ENCODE data around the gene CERS5.

The CERS5 gene

GRCh38 chr12:50100561-50100960 lies 66.6 kb downstream of the CERS5 start:
- TF ChIP-seq CTCF (IDR thresholded peaks at IDR 0.05; ENCODE audit: low read depth, low read length, missing control alignments) = no peak
- no peak for DNase-seq (ENCODE audit: low read depth)

GRCh38 chr12:50099302-50100008 lies 67.7 kb downstream of the CERS5 start:
- no peak for TF ChIP-seq CTCF (IDR thresholded peaks at IDR 0.05; ENCODE audit: low read depth, low read length, missing control alignments)
- DNase-seq (ENCODE audit: low read depth) = no peak
- H3K4me3 ChIP-seq (ENCODE audit: low read depth, low read length) = no peak overlapping the region

More at GRCh38 chr12:50100561-50100960, 66.6 kb downstream of the CERS5 start:
- no peak overlapping the region for H3K4me3 ChIP-seq (ENCODE audit: low read depth, low read length)

GRCh38 chr12:50097952-50098351 lies 69.2 kb downstream of the CERS5 start:
- no peak for TF ChIP-seq CTCF (IDR thresholded peaks at IDR 0.05; ENCODE audit: low read depth, low read length, missing control alignments)
- DNase-seq (ENCODE audit: low read depth) = no peak
- no peak overlapping the region for H3K4me3 ChIP-seq (ENCODE audit: low read depth, low read length)

GRCh38 chr12:50090391-50090790 lies 76.8 kb downstream of the CERS5 start:
- no peak for DNase-seq (ENCODE audit: low read depth)
- TF ChIP-seq CTCF (IDR thresholded peaks at IDR 0.05; ENCODE audit: low read depth, low read length, missing control alignments) = no peak
- no peak overlapping the region for H3K4me3 ChIP-seq (ENCODE audit: low read depth, low read length)

- no peak for TF ChIP-seq CTCF (IDR thresholded peaks at IDR 0.05; ENCODE audit: low read depth, low read length, missing control alignments)
- no peak overlapping the region for H3K4me3 ChIP-seq (ENCODE audit: low read depth, low read length)
- no peak for DNase-seq (ENCODE audit: low read depth)
These were observed 77.4 kb downstream of the CERS5 start for GRCh38 chr12:50089730-50090129.

- no peak overlapping the region for H3K4me3 ChIP-seq (ENCODE audit: low read depth, low read length)
- DNase-seq (ENCODE audit: low read depth) = no peak
- TF ChIP-seq CTCF (IDR thresholded peaks at IDR 0.05; ENCODE audit: low read depth, low read length, missing control alignments) = peak; percentile 92
These were observed 78.4 kb downstream of the CERS5 start for GRCh38 chr12:50088577-50089335.

All from GM12864 (cell line).